22Rv1 (cell line): ENCODE measurements around the gene SIRPG.

ENCODE experiments used
- H3K27ac ChIP-seq: fragments of 450-650 bp; 2 replicates; pipeline ENCODE4 v1.5.1; 2017
- ZFX ChIP-seq: fragments of 450-650 bp; IDR thresholded peaks from 2 replicates; pipeline ENCODE4 v1.6.1; 2017; ENCODE audit warnings: antibody characterized with exemption, borderline replicate concordance
- TF ChIP-seq, protein P1 (sequence below): fragments of 450-650 bp; IDR thresholded peaks from 2 replicates; pipeline ENCODE4 v1.5.1; 2017; ENCODE audit warnings: mild to moderate bottlenecking

The SIRPG gene

DNA sequence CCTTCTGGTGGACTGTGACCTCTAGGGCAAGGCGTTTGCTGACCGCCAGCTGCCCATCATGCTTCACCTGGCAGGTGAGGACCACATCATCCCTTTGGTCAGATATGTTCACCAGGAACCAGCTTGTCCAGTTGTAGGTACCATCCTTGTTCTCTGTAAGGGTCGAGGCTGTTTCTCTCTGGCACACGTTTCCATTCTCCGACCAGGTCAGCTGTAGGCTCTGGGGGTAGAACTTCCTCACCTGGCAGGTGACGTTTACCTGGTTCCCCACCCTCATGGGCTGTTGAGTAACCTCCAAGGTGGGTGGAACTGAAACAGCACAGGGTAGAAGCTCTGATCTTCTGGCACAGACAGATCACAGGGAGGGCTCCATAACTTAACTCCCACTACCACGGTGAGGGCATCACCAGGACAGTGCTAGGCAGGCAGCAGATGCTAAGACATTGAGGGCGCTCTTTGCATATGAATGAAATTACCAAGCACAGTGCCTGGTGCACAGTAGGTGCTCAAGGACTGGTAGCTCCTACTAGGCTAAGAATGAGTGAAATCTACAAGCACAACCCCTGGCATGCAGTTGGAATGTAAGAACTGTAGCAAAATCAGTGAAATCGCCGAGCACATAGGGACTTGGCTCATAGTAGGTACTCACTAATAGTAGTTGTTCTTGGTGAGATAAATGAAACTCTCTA, 22.1 kb downstream of the SIRPG start:
- no peak overlapping the region for H3K27ac ChIP-seq
- TF ChIP-seq, protein P1, sequence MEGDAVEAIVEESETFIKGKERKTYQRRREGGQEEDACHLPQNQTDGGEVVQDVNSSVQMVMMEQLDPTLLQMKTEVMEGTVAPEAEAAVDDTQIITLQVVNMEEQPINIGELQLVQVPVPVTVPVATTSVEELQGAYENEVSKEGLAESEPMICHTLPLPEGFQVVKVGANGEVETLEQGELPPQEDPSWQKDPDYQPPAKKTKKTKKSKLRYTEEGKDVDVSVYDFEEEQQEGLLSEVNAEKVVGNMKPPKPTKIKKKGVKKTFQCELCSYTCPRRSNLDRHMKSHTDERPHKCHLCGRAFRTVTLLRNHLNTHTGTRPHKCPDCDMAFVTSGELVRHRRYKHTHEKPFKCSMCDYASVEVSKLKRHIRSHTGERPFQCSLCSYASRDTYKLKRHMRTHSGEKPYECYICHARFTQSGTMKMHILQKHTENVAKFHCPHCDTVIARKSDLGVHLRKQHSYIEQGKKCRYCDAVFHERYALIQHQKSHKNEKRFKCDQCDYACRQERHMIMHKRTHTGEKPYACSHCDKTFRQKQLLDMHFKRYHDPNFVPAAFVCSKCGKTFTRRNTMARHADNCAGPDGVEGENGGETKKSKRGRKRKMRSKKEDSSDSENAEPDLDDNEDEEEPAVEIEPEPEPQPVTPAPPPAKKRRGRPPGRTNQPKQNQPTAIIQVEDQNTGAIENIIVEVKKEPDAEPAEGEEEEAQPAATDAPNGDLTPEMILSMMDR = no peak
- TF ChIP-seq ZFX = no peak

DNA sequence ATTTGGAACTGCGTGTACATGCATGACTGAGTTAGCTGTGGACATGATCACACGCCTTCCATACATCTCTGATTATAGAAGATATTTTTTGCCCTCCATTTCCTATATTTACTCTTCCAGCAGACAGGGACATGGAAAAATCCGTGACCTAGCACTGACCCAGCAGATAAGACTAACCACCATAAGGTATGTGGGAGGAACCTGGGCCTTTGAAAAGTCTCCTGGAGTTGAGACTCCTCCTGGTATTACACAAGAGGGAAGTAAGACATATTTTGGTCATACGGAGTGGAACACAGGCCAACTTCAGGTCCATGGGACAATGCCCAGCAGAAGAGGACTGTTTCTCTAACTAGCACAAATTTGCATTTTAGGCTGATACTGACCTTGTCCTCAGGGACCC, 24.0 kb downstream of the SIRPG start:
- no peak for TF ChIP-seq ZFX
- TF ChIP-seq, protein P1 = no peak
- no peak overlapping the region for H3K27ac ChIP-seq

DNA sequence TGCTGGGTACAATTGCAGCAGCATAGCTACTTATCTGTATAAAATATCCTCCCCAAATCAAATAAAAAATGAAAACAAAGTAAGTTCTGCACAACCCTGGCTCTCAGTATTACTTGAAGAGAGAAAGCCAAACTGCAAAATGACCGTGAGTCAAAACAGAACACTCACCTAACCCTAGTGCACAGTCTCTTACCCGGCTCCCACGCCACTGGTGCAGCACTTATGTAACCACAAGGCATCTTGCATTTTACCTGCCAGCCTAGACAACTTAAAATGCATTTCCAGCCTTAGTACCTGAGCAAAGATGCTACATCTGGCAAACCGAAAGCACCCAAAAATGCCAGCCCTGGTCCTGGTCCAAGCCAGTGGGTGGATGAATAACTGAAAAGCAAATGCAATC, 25.4 kb downstream of the SIRPG start:
- no peak overlapping the region for H3K27ac ChIP-seq
- TF ChIP-seq ZFX = no peak
- TF ChIP-seq, protein P1 = no peak

DNA sequence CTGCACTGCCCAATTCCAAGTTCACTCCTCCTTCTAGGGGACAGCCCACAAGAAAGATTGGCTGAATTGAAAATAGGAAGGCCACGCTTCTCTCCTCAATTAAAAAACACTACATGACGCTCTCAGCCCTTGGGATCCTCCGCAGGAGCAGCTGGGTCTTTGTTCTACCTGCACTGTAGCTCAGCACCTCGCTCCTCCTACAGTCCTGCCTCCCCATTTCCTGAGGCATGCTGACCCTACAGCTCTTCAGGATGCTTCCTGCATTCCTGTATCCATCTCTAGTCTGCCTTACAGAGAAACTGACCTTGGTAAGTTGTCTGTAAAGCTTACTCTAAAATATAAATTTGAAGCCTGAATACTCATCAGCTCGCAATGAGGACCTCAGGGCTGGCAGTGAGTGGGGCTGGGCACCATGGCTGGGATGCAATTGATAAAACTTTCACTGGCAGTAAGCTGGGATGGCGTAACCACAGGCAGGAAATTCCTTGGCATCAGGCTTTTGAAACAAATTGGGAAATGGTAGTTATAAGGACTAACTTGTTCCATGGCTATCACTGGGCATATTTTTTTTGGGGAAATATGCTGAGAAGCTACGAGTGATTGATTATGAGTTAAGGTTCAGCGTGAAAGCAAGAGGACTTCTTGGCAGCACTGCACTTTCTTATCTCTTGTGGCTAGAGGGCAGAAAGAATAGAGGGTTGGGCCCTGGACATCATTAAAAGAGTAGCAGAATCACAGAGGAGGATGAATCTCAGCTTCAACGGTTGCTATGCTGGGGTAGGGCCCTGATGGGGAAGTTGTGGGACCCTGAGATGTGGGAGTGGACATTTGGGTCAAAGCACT, 26.0 kb downstream of the SIRPG start:
- H3K27ac ChIP-seq = no peak overlapping the region

DNA sequence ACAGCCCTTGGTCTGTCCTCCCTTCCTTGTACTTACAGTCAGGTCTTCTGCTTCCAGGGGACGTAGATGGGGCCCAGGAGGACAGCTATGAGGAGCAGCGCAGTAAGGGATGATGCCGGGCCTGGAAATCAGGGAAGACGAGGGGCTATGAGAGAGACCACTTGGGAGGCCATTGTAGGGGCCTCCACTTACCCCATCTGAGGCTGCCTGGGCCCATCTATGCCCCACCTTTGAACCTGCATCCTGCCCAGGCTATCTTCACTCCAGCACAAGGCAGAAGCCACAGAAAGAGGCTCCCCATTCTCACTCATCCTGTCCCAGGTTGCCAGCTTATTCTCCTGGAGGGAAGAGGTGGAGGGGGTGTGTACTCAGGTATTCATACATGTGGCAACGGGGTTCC, 27.4 kb downstream of the SIRPG start:
- no peak overlapping the region for H3K27ac ChIP-seq

More for the DNA sequence above, 26.0 kb downstream of the SIRPG start:
- no peak for TF ChIP-seq ZFX
- TF ChIP-seq, protein P1 = no peak

DNA sequence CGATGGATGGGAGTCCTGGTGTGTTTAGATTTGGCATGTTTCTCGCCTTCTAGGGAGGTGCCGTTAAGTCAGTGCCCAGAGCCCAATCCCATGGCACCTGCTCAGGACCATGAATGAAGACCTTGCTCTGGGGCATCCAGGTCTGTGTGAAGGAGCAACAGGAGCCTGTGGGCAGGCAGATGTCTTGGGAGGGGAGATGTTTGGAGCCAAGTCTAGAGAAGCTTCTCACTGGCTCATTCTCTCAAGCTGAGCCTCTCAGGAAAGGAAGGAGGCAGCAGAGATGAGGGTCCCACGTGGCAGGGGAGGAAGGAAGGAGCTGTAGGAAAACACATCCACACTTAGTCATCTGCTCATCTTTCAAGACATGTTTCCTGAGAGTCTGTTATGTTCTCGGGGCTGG, 28.3 kb downstream of the SIRPG start:
- H3K27ac ChIP-seq = no peak overlapping the region
- TF ChIP-seq ZFX = no peak
- TF ChIP-seq, protein P1 = no peak

More for the DNA sequence above, 27.4 kb downstream of the SIRPG start:
- no peak for TF ChIP-seq ZFX
- TF ChIP-seq, protein P1 = no peak

DNA sequence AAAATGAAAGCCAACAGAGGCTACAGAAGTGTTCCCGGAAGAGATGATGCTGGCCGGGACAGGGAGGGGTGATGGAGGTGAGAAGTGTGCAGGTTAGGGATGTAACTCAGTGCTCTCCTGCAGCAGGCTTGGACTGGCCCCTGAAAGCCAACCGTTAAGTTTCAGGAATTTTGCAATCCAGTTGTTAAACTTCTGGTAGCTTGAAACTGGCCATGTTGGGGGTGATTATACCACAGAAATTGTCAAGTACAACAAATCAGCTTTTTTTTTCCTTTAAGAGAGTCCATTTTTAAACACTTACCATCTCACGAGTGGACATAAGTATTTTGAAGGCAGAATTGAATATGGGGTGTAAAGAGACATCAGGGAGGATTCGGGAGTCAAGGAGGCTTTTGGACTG, 29.0 kb downstream of the SIRPG start:
- no peak overlapping the region for H3K27ac ChIP-seq
- TF ChIP-seq, protein P1 = no peak
